ACC112 (cell line): Measurements from ENCODE around the gene CCSER1.

Experiments
- H2AFZ ChIP-seq: fragments of 200-600 bp; sonication (generic); one replicate; pipeline ENCODE4 v1.6.0; 2017; ENCODE audit warnings: antibody characterized with exemption, low read length; ENCODE audit not compliant: unreplicated experiment
- H3K27ac ChIP-seq: fragments of 200-600 bp; sonication (generic); 2 replicates; pipeline ENCODE4 v1.5.1; 2014; ENCODE audit warnings: low read depth, mild to moderate bottlenecking, antibody characterized with exemption, low read length, moderate library complexity
- H3K27me3 ChIP-seq: fragments of 200-600 bp; sonication (generic); 2 replicates; pipeline ENCODE4 v1.6.1; 2014; ENCODE audit warnings: mild to moderate bottlenecking, antibody characterized with exemption, low read length, moderate library complexity, mixed read lengths; ENCODE audit not compliant: insufficient read depth
- H3K36me3 ChIP-seq: fragments of 200-600 bp; sonication (generic); 2 replicates; pipeline ENCODE4 v1.6.1; 2016; ENCODE audit warnings: mild to moderate bottlenecking, antibody characterized with exemption, low read length, moderate library complexity, mixed read lengths; ENCODE audit not compliant: insufficient read depth
- H3K4me1 ChIP-seq: fragments of 200-600 bp; sonication (generic); one replicate; pipeline ENCODE4 v1.6.1; 2016; ENCODE audit warnings: low read length, mixed read lengths; ENCODE audit not compliant: insufficient read depth, unreplicated experiment, control insufficient read depth
- H3K4me3 ChIP-seq: fragments of 200-600 bp; sonication (generic); 2 replicates; pipeline ENCODE4 v1.5.1; 2014; ENCODE audit warnings: mild to moderate bottlenecking, low read depth, low read length
- H3K79me2 ChIP-seq: fragments of 200-600 bp; sonication (generic); one replicate; pipeline ENCODE4 v1.6.0; 2016; ENCODE audit warnings: low read length; ENCODE audit not compliant: control insufficient read depth, unreplicated experiment, insufficient read depth

CCSER1 gene

GRCh38 chr4:91488946-91489345 is 1361.8 kb downstream of the CCSER1 start:
- no peak overlapping the region for H2AFZ ChIP-seq
- no peaks in the 10 kb centered on the region for H3K79me2 ChIP-seq
- H3K4me3 ChIP-seq = no peak overlapping the region
- H3K4me1 ChIP-seq = no peaks in the 10 kb centered on the region
- H3K27me3 ChIP-seq = no peaks in the 10 kb centered on the region
- H3K27ac ChIP-seq = no peak overlapping the region
- H3K36me3 ChIP-seq = no peaks in the 10 kb centered on the region

GRCh38 chr4:91497892-91498291 is 1370.7 kb downstream of the CCSER1 start:
- no peaks in the 10 kb centered on the region for H3K4me1 ChIP-seq
- H3K4me3 ChIP-seq = no peak overlapping the region
- no peaks in the 10 kb centered on the region for H3K79me2 ChIP-seq
- no peaks in the 10 kb centered on the region for H3K27me3 ChIP-seq
- no peak overlapping the region for H2AFZ ChIP-seq
- H3K36me3 ChIP-seq = no peaks in the 10 kb centered on the region
- H3K27ac ChIP-seq = no peak overlapping the region

GRCh38 chr4:91502365-91502764 is 1375.2 kb downstream of the CCSER1 start:
- H3K27me3 ChIP-seq = no peaks in the 10 kb centered on the region
- H2AFZ ChIP-seq = no peak overlapping the region
- H3K27ac ChIP-seq = no peak overlapping the region
- H3K4me1 ChIP-seq = no peaks in the 10 kb centered on the region
- no peaks in the 10 kb centered on the region for H3K36me3 ChIP-seq
- no peak overlapping the region for H3K4me3 ChIP-seq
- no peaks in the 10 kb centered on the region for H3K79me2 ChIP-seq

- no peaks in the 10 kb centered on the region for H3K36me3 ChIP-seq
- H3K27me3 ChIP-seq = no peaks in the 10 kb centered on the region
- no peak overlapping the region for H3K27ac ChIP-seq
- H3K79me2 ChIP-seq = no peaks in the 10 kb centered on the region
- H3K4me1 ChIP-seq = no peaks in the 10 kb centered on the region
- H2AFZ ChIP-seq = no peak overlapping the region
- no peak overlapping the region for H3K4me3 ChIP-seq
Measured at GRCh38 chr4:91513326-91513725, 1386.1 kb downstream of the CCSER1 start.

- no peak overlapping the region for H3K27ac ChIP-seq
- no peaks in the 10 kb centered on the region for H3K27me3 ChIP-seq
- H3K36me3 ChIP-seq = no peaks in the 10 kb centered on the region
- H3K4me3 ChIP-seq = no peak overlapping the region
- H3K4me1 ChIP-seq = no peaks in the 10 kb centered on the region
- no peak overlapping the region for H2AFZ ChIP-seq
- no peaks in the 10 kb centered on the region for H3K79me2 ChIP-seq
Measured at GRCh38 chr4:91519155-91519554, 1392.0 kb downstream of the CCSER1 start.

- H3K4me3 ChIP-seq = no peak overlapping the region
- H3K4me1 ChIP-seq = no peaks in the 10 kb centered on the region
- no peak overlapping the region for H2AFZ ChIP-seq
- no peaks in the 10 kb centered on the region for H3K36me3 ChIP-seq
- H3K79me2 ChIP-seq = no peaks in the 10 kb centered on the region
- H3K27me3 ChIP-seq = no peaks in the 10 kb centered on the region
- no peak overlapping the region for H3K27ac ChIP-seq
Measured at GRCh38 chr4:91525621-91526020, 1398.4 kb downstream of the CCSER1 start.

- H3K36me3 ChIP-seq = no peaks in the 10 kb centered on the region
- H3K4me3 ChIP-seq = no peak overlapping the region
- H3K27me3 ChIP-seq = no peaks in the 10 kb centered on the region
- no peaks in the 10 kb centered on the region for H3K79me2 ChIP-seq
- no peak overlapping the region for H3K27ac ChIP-seq
- no peak overlapping the region for H2AFZ ChIP-seq
- no peaks in the 10 kb centered on the region for H3K4me1 ChIP-seq
Measured at GRCh38 chr4:91527056-91527455, 1399.9 kb downstream of the CCSER1 start.

GRCh38 chr4:91567594-91567993 is 1440.4 kb downstream of the CCSER1 start:
- Histone ChIP-seq H3K4me3 (no peak overlapping the region), H3K79me2 (no peaks in the 10 kb centered on the region), H3K27me3 (no peaks in the 10 kb centered on the region), H3K36me3 (no peaks in the 10 kb centered on the region), H3K4me1 (no peaks in the 10 kb centered on the region), H3K27ac (no peak overlapping the region), H2AFZ (no peak overlapping the region)

GRCh38 chr4:91577864-91578263 is 1450.7 kb downstream of the CCSER1 start:
- Histone ChIP-seq H3K27me3 (no peaks in the 10 kb centered on the region), H2AFZ (no peak overlapping the region), H3K27ac (no peak overlapping the region), H3K79me2 (no peaks in the 10 kb centered on the region), H3K4me1 (no peaks in the 10 kb centered on the region), H3K36me3 (no peaks in the 10 kb centered on the region), H3K4me3 (no peak overlapping the region)

GRCh38 chr4:91590260-91590659 is 1463.1 kb downstream of the CCSER1 start:
- H3K27ac ChIP-seq = no peak overlapping the region
- H3K27me3 ChIP-seq = no peaks in the 10 kb centered on the region
- H3K79me2 ChIP-seq = no peaks in the 10 kb centered on the region
- H2AFZ ChIP-seq = no peak overlapping the region
- no peak overlapping the region for H3K4me3 ChIP-seq
- H3K36me3 ChIP-seq = no peaks in the 10 kb centered on the region
- H3K4me1 ChIP-seq = no peaks in the 10 kb centered on the region

- Histone ChIP-seq H3K36me3 (no peaks in the 10 kb centered on the region), H3K27ac (no peak overlapping the region), H3K79me2 (no peaks in the 10 kb centered on the region), H3K4me3 (no peak overlapping the region), H3K27me3 (no peaks in the 10 kb centered on the region), H2AFZ (no peak overlapping the region), H3K4me1 (no peaks in the 10 kb centered on the region)
Measured at GRCh38 chr4:91592125-91592524, 1464.9 kb downstream of the CCSER1 start.
